Smooth muscle cell (in vitro differentiated cells): ENCODE data around the gene LRRC52. TPM values are rescaled to one million over a fixed set of nuclear protein-coding genes. Genes with fewer than 3 reads are reported as not detected.

Experiments used
- DNase-seq: peaks from one replicate; lab custom pipeline; 2025; ENCODE audit not compliant: unreplicated experiment; lab: John Stamatoyannopoulos, UW
- H2AFZ ChIP-seq: fragments of 200-600 bp; sonication (generic); 2 replicates; pipeline ENCODE4 v1.6.0; 2016; ENCODE audit warnings: antibody characterized with exemption, low read depth, mild to moderate bottlenecking
- H3F3A ChIP-seq: fragments of 200-600 bp; sonication (generic); 2 replicates; pipeline ENCODE4 v1.6.0; 2017; ENCODE audit warnings: antibody characterized with exemption, low read depth
- H3K27ac ChIP-seq: fragments of 200-600 bp; sonication (generic); 2 replicates; pipeline ENCODE4 v1.5.1; 2016; ENCODE audit warnings: low read depth, mild to moderate bottlenecking
- H3K27me3 ChIP-seq: fragments of 200-600 bp; sonication (generic); 2 replicates; pipeline ENCODE4 v1.6.1; 2016; ENCODE audit warnings: low read depth, mild to moderate bottlenecking
- H3K36me3 ChIP-seq: fragments of 200-600 bp; sonication (generic); 2 replicates; pipeline ENCODE4 v1.5.1; 2016; ENCODE audit warnings: low read depth
- H3K4me1 ChIP-seq: fragments of 200-600 bp; sonication (generic); 2 replicates; pipeline ENCODE4 v1.5.1; 2016; ENCODE audit warnings: low read depth
- H3K4me2 ChIP-seq: fragments of 200-600 bp; sonication (generic); 2 replicates; pipeline ENCODE4 v1.6.0; 2016; ENCODE audit warnings: mild to moderate bottlenecking
- H3K4me3 ChIP-seq: fragments of 200-600 bp; sonication (generic); 2 replicates; pipeline ENCODE4 v1.5.1; 2016; ENCODE audit warnings: mild to moderate bottlenecking
- H3K79me2 ChIP-seq: fragments of 200-600 bp; sonication (generic); 2 replicates; pipeline ENCODE4 v1.6.0; 2016; ENCODE audit warnings: low read depth, mild to moderate bottlenecking
- H3K9ac ChIP-seq: fragments of 200-600 bp; sonication (generic); 2 replicates; pipeline ENCODE4 v1.6.0; 2016; ENCODE audit warnings: low read depth
- H3K9me3 ChIP-seq: fragments of 200-600 bp; sonication (generic); replicated peaks from 2 replicates; pipeline ENCODE4 v1.5.1; 2016; ENCODE audit warnings: low read depth
- H4K20me1 ChIP-seq: fragments of 200-600 bp; sonication (generic); 2 replicates; pipeline ENCODE4 v1.6.0; 2016; ENCODE audit warnings: low read depth
- CTCF ChIP-seq: fragments of 200-600 bp; sonication (generic); IDR thresholded peaks from 2 replicates; pipeline ENCODE4 v1.5.1; 2017; ENCODE audit warnings: borderline replicate concordance, mild to moderate bottlenecking, antibody characterized with exemption; ENCODE audit not compliant: insufficient read depth, poor library complexity, severe bottlenecking
- WGBS: methylation state at CpG from one replicate; pipeline ENCODE4 v1.1.7; 2016; ENCODE audit warnings: low lambda C conversion rate; 5-methylcytosine and 5-hydroxymethylcytosine counted together
- polyA plus RNA-seq: library from polyadenylated mRNA; unstranded; fragments of >200 nt; fragmentation: Nextera tagmentation; extraction: Ambion mirVana; gene quantifications from 2 replicates; pipeline ENCODE4 v1.2.1, GENCODE V29; 2016
- total RNA-seq: library from RNA; depleted of rRNA; stranded (reverse); fragments of >200 nt; gene quantifications from 2 replicates; pipeline ENCODE4 v1.2.3, GENCODE V29; 2014

The LRRC52 gene
- total and polyA plus RNA-seq, 2 experiments from 2014 or later, result not detected

- peaks cover 5% of the 10 kb centered on the region for H3K27me3 ChIP-seq
- H3K9ac ChIP-seq, result no peak overlapping the region
- WGBS, result 83% methylated on average over 3 of the region's 3 CpGs
- no peaks in the 10 kb centered on the region for H3K4me1 ChIP-seq
- H3K4me3 ChIP-seq, result no peak overlapping the region
- TF ChIP-seq CTCF, result no peak
- no peaks in the 10 kb centered on the region for H3K9me3 ChIP-seq
- no peak overlapping the region for H3K4me2 ChIP-seq
- H3K79me2 ChIP-seq, result no peaks in the 10 kb centered on the region
- no peaks in the 10 kb centered on the region for H3K36me3 ChIP-seq
- H3K27ac ChIP-seq, result no peak overlapping the region
- H3F3A ChIP-seq, result no peaks in the 10 kb centered on the region
- DNase-seq, result no peak
- H2AFZ ChIP-seq, result no peak overlapping the region
- no peaks in the 10 kb centered on the region for H4K20me1 ChIP-seq
Observed at GRCh38 chr1:165501970-165502348, 41.8 kb upstream of the LRRC52 start.

- H3F3A ChIP-seq, result no peaks in the 10 kb centered on the region
- H3K4me3 ChIP-seq, result no peak overlapping the region
- H3K9me3 ChIP-seq, result no peaks in the 10 kb centered on the region
- H3K4me1 ChIP-seq, result no peaks in the 10 kb centered on the region
- H3K36me3 ChIP-seq, result no peaks in the 10 kb centered on the region
- no peak for DNase-seq
- H3K79me2 ChIP-seq, result no peaks in the 10 kb centered on the region
- H4K20me1 ChIP-seq, result no peaks in the 10 kb centered on the region
- no peak for TF ChIP-seq CTCF
- H3K9ac ChIP-seq, result no peak overlapping the region
- peaks cover 5% of the 10 kb centered on the region for H3K27me3 ChIP-seq
- no peak overlapping the region for H3K27ac ChIP-seq
- H3K4me2 ChIP-seq, result no peak overlapping the region
- H2AFZ ChIP-seq, result no peak overlapping the region
Observed at GRCh38 chr1:165507570-165507969, 36.2 kb upstream of the LRRC52 start.

GRCh38 chr1:165508291-165508690 lies 35.5 kb upstream of the LRRC52 start:
- Histone ChIP-seq H3K27me3 (peaks cover 8% of the 10 kb centered on the region), H3K4me3 (no peak overlapping the region), H4K20me1 (no peaks in the 10 kb centered on the region), H3K4me2 (no peak overlapping the region), H3K79me2 (no peaks in the 10 kb centered on the region), H2AFZ (no peak overlapping the region), H3F3A (no peaks in the 10 kb centered on the region), H3K9me3 (no peaks in the 10 kb centered on the region), H3K9ac (no peak overlapping the region), H3K36me3 (no peaks in the 10 kb centered on the region), H3K4me1 (no peaks in the 10 kb centered on the region), H3K27ac (no peak overlapping the region)
- TF ChIP-seq CTCF, result no peak
- DNase-seq, result no peak
- 85% methylated on average over 3 of the region's 3 CpGs for WGBS

GRCh38 chr1:165512816-165513215 lies 31.0 kb upstream of the LRRC52 start:
- WGBS, result 82% methylated on average over 6 of the region's 6 CpGs
- no peak for DNase-seq
- Histone ChIP-seq H3K27me3 (peaks cover 3% of the 10 kb centered on the region), H2AFZ (no peak overlapping the region), H3K79me2 (no peaks in the 10 kb centered on the region), H3K9ac (no peak overlapping the region), H3K4me1 (no peaks in the 10 kb centered on the region), H3K27ac (no peak overlapping the region), H3K9me3 (no peaks in the 10 kb centered on the region), H3K36me3 (no peaks in the 10 kb centered on the region), H3K4me2 (no peak overlapping the region), H3K4me3 (no peak overlapping the region), H4K20me1 (no peaks in the 10 kb centered on the region), H3F3A (no peaks in the 10 kb centered on the region)
- TF ChIP-seq CTCF, result no peak
